ENCODE results near the gene ZNF277. TPM values are rescaled to one million over a fixed set of nuclear protein-coding genes. Genes with fewer than 3 reads are reported as not detected.

Gene ZNF277
- total RNA-seq, 1 experiment from 2014 or later: 23.3 TPM

DNA sequence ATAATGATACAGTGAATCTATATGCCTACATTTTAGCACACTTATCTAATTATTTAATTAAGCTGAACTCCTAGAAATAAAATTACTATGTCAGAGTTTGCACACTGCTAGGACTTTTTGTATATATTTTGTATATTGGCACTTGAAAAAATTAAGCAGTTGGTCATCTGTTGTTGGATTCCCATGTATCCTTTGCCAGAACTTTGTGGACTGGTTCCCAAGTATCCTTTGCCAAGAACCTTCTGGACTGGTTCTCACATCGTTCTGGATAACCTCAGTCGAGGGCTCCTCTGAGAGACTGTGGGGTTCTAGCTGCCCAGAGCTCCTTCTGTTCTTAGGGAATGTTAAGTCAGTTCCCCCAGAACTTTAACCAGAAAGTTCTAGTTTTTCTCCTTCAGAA, 135.0 kb downstream of the ZNF277 start:
- H3K27me3 ChIP-seq (ENCODE audit: insufficient read depth, low read depth): no peaks in the 10 kb centered on the region
- intact Hi-C loops (cut with micrococcal nuclease; ENCODE audit: unreplicated experiment): no loop called here
- H3K79me2 ChIP-seq (ENCODE audit: low read depth): no peaks in the 10 kb centered on the region
- BruUV-seq (replicated peaks): no TSS peak
- 0 out of 2 replicates have a peak, but pooled peaks cover 5% of the 10 kb centered on the region for H3K36me3 ChIP-seq (ENCODE audit: low read depth)
- ChIA-PET CTCF (no interaction called here), POLR2A (ENCODE audit: unreplicated experiment) (no interaction called here)
- H3K4me3 ChIP-seq: no peak overlapping the region
- no peak overlapping the region for H3K4me2 ChIP-seq
- TF ChIP-seq, protein P1, sequence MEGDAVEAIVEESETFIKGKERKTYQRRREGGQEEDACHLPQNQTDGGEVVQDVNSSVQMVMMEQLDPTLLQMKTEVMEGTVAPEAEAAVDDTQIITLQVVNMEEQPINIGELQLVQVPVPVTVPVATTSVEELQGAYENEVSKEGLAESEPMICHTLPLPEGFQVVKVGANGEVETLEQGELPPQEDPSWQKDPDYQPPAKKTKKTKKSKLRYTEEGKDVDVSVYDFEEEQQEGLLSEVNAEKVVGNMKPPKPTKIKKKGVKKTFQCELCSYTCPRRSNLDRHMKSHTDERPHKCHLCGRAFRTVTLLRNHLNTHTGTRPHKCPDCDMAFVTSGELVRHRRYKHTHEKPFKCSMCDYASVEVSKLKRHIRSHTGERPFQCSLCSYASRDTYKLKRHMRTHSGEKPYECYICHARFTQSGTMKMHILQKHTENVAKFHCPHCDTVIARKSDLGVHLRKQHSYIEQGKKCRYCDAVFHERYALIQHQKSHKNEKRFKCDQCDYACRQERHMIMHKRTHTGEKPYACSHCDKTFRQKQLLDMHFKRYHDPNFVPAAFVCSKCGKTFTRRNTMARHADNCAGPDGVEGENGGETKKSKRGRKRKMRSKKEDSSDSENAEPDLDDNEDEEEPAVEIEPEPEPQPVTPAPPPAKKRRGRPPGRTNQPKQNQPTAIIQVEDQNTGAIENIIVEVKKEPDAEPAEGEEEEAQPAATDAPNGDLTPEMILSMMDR (conservative IDR thresholded peaks at IDR 0.05): no peak
- TF ChIP-seq EZH2 (IDR thresholded peaks at IDR 0.05; ENCODE audit: low read depth): no peak
- H3K27ac ChIP-seq: no peak overlapping the region
- no peak overlapping the region for H2AFZ ChIP-seq
- H3K9me3 ChIP-seq (ENCODE audit: insufficient read depth, low read depth): 0 out of 2 replicates have a peak, but pooled peaks cover 8% of the 10 kb centered on the region
- no peaks in the 10 kb centered on the region for H3K4me1 ChIP-seq (replicated peaks; ENCODE audit: insufficient read depth)
- DNase-seq: no peak
- H3F3A ChIP-seq (ENCODE audit: insufficient read depth, low read depth): no peaks in the 10 kb centered on the region
- H4K20me1 ChIP-seq (ENCODE audit: insufficient read depth): no peaks in the 10 kb centered on the region
- H3K9me2 ChIP-seq (ENCODE audit: insufficient read depth): no peaks in the 10 kb centered on the region

DNA sequence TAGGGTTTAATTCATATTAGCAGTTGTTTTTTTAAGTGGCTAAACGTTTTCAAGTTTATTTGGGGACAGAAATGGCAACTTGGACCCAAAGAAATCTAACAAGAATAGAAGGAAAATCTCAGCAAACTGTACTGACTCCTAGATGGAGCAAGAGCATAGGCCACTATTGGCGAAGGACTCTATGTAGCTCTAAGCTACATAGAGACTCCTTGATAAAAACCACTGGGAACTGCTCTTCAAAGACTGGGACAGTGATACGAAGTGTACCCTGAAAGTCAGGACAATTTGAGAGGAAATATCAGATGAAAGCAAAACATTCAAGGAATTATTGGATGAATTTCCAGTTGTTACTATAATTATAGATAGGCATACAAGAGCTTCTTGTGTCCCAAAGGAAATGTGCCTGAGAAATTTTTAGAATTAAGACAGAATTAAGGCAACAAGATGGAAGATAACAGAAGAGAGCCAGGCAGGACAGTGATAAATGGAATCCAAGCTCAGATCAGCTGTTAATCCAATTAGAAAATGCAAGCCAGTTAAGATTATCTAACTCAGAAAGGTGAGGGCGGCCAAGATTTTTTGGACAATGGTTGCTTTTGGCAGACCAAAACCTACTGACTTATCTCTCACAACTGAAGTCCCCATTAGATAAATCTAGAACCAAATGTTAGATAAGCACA, 140.0 kb downstream of the ZNF277 start:
- H3K27me3 ChIP-seq (ENCODE audit: insufficient read depth, low read depth): no peaks in the 10 kb centered on the region
- H3K9me2 ChIP-seq (ENCODE audit: insufficient read depth): no peaks in the 10 kb centered on the region
- no peaks in the 10 kb centered on the region for H3K79me2 ChIP-seq (ENCODE audit: low read depth)
- H4K20me1 ChIP-seq (ENCODE audit: insufficient read depth): no peaks in the 10 kb centered on the region
- CTCF ChIA-PET: no interaction called here
- no peak for DNase-seq
- no peak overlapping the region for H3K4me2 ChIP-seq
- no peaks in the 10 kb centered on the region for H3K4me1 ChIP-seq (replicated peaks; ENCODE audit: insufficient read depth)
- no TSS peak for BruUV-seq (replicated peaks)
- no peak overlapping the region for H3K4me3 ChIP-seq
- no peak overlapping the region for H2AFZ ChIP-seq
- no peak overlapping the region for H3K27ac ChIP-seq
- H3K36me3 ChIP-seq (ENCODE audit: low read depth): no peaks in the 10 kb centered on the region
- TF ChIP-seq EZH2 (IDR thresholded peaks at IDR 0.05; ENCODE audit: low read depth): no peak
- TF ChIP-seq, protein P1 (conservative IDR thresholded peaks at IDR 0.05): no peak
- H3K9me3 ChIP-seq (ENCODE audit: insufficient read depth, low read depth): 0 out of 2 replicates have a peak, but pooled peaks cover 8% of the 10 kb centered on the region
- no peaks in the 10 kb centered on the region for H3F3A ChIP-seq (ENCODE audit: insufficient read depth, low read depth)
- POLR2A ChIA-PET (ENCODE audit: unreplicated experiment): no interaction called here
- intact Hi-C loops (cut with micrococcal nuclease; ENCODE audit: unreplicated experiment): no loop called here

DNA sequence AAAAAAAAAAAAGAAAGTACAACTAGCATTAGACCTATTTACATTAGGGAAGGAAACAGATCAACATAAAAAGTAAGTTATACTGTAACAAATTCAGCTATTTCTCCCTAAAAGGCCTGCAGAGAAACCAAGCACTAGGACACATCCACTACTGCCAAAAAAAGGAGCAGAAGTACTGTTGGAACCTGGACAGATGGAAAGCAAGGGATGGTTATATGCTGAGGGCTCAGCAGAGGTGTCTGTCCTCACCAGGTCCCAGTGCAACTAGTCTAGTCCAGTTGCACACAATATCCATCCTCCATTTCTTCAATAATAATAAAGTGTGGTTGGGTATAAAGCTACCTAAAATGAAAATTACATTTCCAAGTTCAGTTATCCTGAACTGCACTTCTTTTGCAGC, 140.6 kb downstream of the ZNF277 start:
- no peak overlapping the region for H3K4me2 ChIP-seq
- H3K79me2 ChIP-seq (ENCODE audit: low read depth): no peaks in the 10 kb centered on the region
- H3K27ac ChIP-seq: no peak overlapping the region
- 0 out of 2 replicates have a peak, but pooled peaks cover 8% of the 10 kb centered on the region for H3K9me3 ChIP-seq (ENCODE audit: insufficient read depth, low read depth)
- no peak for DNase-seq
- no peak overlapping the region for H2AFZ ChIP-seq
- intact Hi-C loops (cut with micrococcal nuclease; ENCODE audit: unreplicated experiment): no loop called here
- no peaks in the 10 kb centered on the region for H4K20me1 ChIP-seq (ENCODE audit: insufficient read depth)
- H3K4me3 ChIP-seq: no peak overlapping the region
- ChIA-PET CTCF (no interaction called here), POLR2A (ENCODE audit: unreplicated experiment) (no interaction called here)
- no TSS peak for BruUV-seq (replicated peaks)
- no peaks in the 10 kb centered on the region for H3K36me3 ChIP-seq (ENCODE audit: low read depth)
- H3K27me3 ChIP-seq (ENCODE audit: insufficient read depth, low read depth): no peaks in the 10 kb centered on the region
- no peaks in the 10 kb centered on the region for H3K9me2 ChIP-seq (ENCODE audit: insufficient read depth)
- TF ChIP-seq, protein P1 (conservative IDR thresholded peaks at IDR 0.05): no peak
- TF ChIP-seq EZH2 (IDR thresholded peaks at IDR 0.05; ENCODE audit: low read depth): no peak
- no peaks in the 10 kb centered on the region for H3K4me1 ChIP-seq (replicated peaks; ENCODE audit: insufficient read depth)
- no peaks in the 10 kb centered on the region for H3F3A ChIP-seq (ENCODE audit: insufficient read depth, low read depth)
